ENCODE data around the gene MGLL.

The MGLL gene

DNA sequence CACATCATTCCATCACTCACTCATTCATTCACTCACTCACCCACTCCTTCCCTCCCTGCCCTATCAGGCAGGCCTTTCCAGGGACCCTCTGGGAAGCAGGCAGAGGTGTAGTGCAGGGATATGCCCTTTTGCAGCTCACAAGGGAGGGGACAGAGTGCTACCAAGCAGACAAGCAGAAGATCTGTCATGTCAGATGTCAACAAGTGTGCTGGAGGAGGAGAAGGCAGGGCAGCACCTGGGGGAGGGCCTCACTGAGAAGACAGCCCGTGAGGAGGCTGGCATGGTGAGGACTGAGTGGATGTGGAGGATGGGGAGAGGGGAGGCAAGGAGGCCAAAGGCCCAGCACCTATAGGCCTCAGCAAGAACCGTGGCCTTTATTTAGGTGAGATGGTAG is 134.3 kb downstream of the MGLL start:
- Histone ChIP-seq H3K27ac (ENCODE audit: low read length) (no peak overlapping the region), H3K9me3 (ENCODE audit: insufficient read depth, low read length) (no peaks in the 10 kb centered on the region), H3K4me3 (ENCODE audit: low read length) (no peak overlapping the region), H3K9ac (ENCODE audit: low read length) (no peak overlapping the region), H2AFZ (ENCODE audit: low read depth, low read length) (no peak overlapping the region), H3K36me3 (replicated peaks; ENCODE audit: low read depth, low read length) (peaks cover 33% of the 10 kb centered on the region), H3K79me2 (ENCODE audit: low read length) (no peaks in the 10 kb centered on the region), H3K4me1 (ENCODE audit: low read length) (no peaks in the 10 kb centered on the region), H3K27me3 (ENCODE audit: low read depth, low read length) (no peaks in the 10 kb centered on the region), H3K4me2 (ENCODE audit: low read length) (no peak overlapping the region), H4K20me1 (ENCODE audit: insufficient read depth, low read length) (no peaks in the 10 kb centered on the region)
- TF ChIP-seq, protein P1, sequence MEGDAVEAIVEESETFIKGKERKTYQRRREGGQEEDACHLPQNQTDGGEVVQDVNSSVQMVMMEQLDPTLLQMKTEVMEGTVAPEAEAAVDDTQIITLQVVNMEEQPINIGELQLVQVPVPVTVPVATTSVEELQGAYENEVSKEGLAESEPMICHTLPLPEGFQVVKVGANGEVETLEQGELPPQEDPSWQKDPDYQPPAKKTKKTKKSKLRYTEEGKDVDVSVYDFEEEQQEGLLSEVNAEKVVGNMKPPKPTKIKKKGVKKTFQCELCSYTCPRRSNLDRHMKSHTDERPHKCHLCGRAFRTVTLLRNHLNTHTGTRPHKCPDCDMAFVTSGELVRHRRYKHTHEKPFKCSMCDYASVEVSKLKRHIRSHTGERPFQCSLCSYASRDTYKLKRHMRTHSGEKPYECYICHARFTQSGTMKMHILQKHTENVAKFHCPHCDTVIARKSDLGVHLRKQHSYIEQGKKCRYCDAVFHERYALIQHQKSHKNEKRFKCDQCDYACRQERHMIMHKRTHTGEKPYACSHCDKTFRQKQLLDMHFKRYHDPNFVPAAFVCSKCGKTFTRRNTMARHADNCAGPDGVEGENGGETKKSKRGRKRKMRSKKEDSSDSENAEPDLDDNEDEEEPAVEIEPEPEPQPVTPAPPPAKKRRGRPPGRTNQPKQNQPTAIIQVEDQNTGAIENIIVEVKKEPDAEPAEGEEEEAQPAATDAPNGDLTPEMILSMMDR (IDR thresholded peaks at IDR 0.05; ENCODE audit: low read depth, low read length): no peak
- TF ChIP-seq EZH2phosphoT487 (IDR thresholded peaks at IDR 0.05; ENCODE audit: low read depth): no peak

DNA sequence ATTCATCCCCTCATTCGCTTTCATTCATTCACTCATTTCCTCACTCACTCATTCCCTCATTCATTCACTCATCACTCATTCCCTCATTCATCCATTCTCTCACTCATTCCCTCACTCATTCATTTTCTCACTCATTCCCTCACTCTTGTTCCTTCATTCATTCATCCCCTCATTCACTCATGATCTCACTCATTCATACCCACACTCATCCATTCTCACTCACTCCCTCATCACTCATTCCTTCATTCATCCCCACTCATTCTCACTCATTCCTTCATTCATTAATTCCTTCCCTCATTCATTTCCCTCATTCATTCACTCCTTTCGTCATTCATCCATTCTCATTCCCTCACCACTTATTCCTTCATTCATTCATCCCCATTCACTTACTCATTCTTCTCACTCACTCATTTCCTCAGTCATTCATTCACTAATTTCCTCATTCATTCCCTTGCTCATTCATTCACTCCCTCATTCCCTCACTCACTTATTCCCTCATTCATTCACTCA is 135.0 kb downstream of the MGLL start:
- Histone ChIP-seq H3K4me2 (ENCODE audit: low read length) (no peak overlapping the region), H3K9me3 (ENCODE audit: insufficient read depth, low read length) (no peaks in the 10 kb centered on the region), H3K9ac (ENCODE audit: low read length) (no peak overlapping the region), H2AFZ (ENCODE audit: low read depth, low read length) (no peak overlapping the region), H3K27me3 (ENCODE audit: low read depth, low read length) (no peaks in the 10 kb centered on the region), H3K4me3 (ENCODE audit: low read length) (no peak overlapping the region), H4K20me1 (ENCODE audit: insufficient read depth, low read length) (no peaks in the 10 kb centered on the region), H3K79me2 (ENCODE audit: low read length) (no peaks in the 10 kb centered on the region), H3K36me3 (replicated peaks; ENCODE audit: low read depth, low read length) (peaks cover 28% of the 10 kb centered on the region), H3K4me1 (ENCODE audit: low read length) (no peaks in the 10 kb centered on the region), H3K27ac (ENCODE audit: low read length) (no peak overlapping the region)
- no peak for TF ChIP-seq EZH2phosphoT487 (IDR thresholded peaks at IDR 0.05; ENCODE audit: low read depth)
- TF ChIP-seq, protein P1 (IDR thresholded peaks at IDR 0.05; ENCODE audit: low read depth, low read length): no peak

DNA sequence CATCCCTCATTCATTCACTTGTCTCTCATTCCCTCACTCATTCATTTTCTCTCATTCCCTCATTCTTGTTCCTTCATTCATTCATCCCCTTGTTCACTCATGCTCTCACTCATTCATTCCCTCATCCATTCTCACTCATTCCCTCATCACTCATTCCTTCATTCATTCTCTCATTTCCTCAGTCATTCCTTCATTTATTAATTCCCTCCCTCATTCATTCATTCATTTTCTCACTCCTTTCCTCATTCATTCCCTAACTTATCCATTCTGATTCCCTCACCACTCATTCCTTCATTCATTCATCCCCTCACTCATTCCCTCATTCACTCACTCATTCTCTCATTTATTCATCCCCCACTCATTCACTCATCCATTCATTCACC is 135.8 kb downstream of the MGLL start:
- no peak overlapping the region for H3K4me2 ChIP-seq (ENCODE audit: low read length)
- no peak overlapping the region for H3K27ac ChIP-seq (ENCODE audit: low read length)
- no peaks in the 10 kb centered on the region for H4K20me1 ChIP-seq (ENCODE audit: insufficient read depth, low read length)
- no peak overlapping the region for H2AFZ ChIP-seq (ENCODE audit: low read depth, low read length)
- H3K4me3 ChIP-seq (ENCODE audit: low read length): no peak overlapping the region
- TF ChIP-seq EZH2phosphoT487 (IDR thresholded peaks at IDR 0.05; ENCODE audit: low read depth): no peak
- TF ChIP-seq, protein P1 (IDR thresholded peaks at IDR 0.05; ENCODE audit: low read depth, low read length): no peak
- H3K9me3 ChIP-seq (ENCODE audit: insufficient read depth, low read length): no peaks in the 10 kb centered on the region
- H3K4me1 ChIP-seq (ENCODE audit: low read length): no peaks in the 10 kb centered on the region
- no peaks in the 10 kb centered on the region for H3K79me2 ChIP-seq (ENCODE audit: low read length)
- peaks cover 21% of the 10 kb centered on the region for H3K36me3 ChIP-seq (replicated peaks; ENCODE audit: low read depth, low read length)
- H3K27me3 ChIP-seq (ENCODE audit: low read depth, low read length): no peaks in the 10 kb centered on the region
- no peak overlapping the region for H3K9ac ChIP-seq (ENCODE audit: low read length)

DNA sequence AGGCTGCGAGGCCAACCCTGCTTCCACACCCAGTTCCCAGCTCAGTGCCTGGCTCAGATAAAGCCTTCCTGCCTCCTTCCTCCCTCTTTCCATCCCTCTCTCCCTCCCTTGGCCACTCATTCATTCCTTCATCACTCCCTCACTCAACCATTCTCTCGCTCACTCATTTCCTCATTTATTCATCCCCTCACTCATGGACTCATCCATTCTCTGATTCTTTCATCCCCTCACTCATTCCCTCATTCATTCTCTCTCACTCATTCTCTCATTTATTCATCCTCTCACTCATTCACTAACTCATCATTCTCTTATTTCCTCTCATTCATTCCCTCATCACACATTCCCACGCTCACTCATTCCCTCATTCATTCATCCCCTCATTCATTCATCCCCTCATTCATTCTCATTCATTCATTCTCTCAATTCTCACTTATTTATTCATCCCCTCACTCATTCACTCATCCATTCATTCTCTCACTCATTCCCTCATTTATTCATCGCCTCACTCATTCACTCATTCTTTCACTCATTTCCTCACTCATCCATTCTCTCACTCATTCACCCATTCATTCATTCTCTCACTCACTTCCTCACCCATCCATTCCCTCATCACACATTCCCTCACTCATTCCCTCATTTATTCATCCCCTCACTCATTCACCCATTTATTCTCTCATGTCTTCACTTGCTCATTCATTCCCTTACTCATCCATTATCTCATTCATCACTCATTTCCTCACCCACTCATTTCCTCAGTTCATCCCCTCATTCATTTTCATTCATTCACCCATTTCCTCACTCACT is 136.4 kb downstream of the MGLL start:
- Histone ChIP-seq H3K4me2 (ENCODE audit: low read length) (no peak overlapping the region), H3K4me3 (ENCODE audit: low read length) (no peak overlapping the region), H2AFZ (ENCODE audit: low read depth, low read length) (no peak overlapping the region), H3K9me3 (ENCODE audit: insufficient read depth, low read length) (no peaks in the 10 kb centered on the region), H3K36me3 (replicated peaks; ENCODE audit: low read depth, low read length) (peaks cover 19% of the 10 kb centered on the region), H3K27me3 (ENCODE audit: low read depth, low read length) (no peaks in the 10 kb centered on the region), H3K79me2 (ENCODE audit: low read length) (no peaks in the 10 kb centered on the region), H3K27ac (ENCODE audit: low read length) (no peak overlapping the region), H4K20me1 (ENCODE audit: insufficient read depth, low read length) (no peaks in the 10 kb centered on the region), H3K4me1 (ENCODE audit: low read length) (no peaks in the 10 kb centered on the region), H3K9ac (ENCODE audit: low read length) (no peak overlapping the region)
- TF ChIP-seq EZH2phosphoT487 (IDR thresholded peaks at IDR 0.05; ENCODE audit: low read depth): no peak
- TF ChIP-seq, protein P1 (IDR thresholded peaks at IDR 0.05; ENCODE audit: low read depth, low read length): no peak

Data from OCI-LY3 (cell line).